GM15510 (cell line): Measurements from ENCODE around the gene APBB2.
A peak's percentile ranks its signal among the peaks of the same experiment; 100 is the strongest.

Experiments used
- POLR2A ChIP-seq: IDR thresholded peaks from 3 replicates; pipeline ENCODE4 v1.6.1; 2011; ENCODE audit warnings: borderline replicate concordance; ENCODE audit not compliant: insufficient read length; ENCODE audit errors: extremely low read depth

Gene APBB2

DNA sequence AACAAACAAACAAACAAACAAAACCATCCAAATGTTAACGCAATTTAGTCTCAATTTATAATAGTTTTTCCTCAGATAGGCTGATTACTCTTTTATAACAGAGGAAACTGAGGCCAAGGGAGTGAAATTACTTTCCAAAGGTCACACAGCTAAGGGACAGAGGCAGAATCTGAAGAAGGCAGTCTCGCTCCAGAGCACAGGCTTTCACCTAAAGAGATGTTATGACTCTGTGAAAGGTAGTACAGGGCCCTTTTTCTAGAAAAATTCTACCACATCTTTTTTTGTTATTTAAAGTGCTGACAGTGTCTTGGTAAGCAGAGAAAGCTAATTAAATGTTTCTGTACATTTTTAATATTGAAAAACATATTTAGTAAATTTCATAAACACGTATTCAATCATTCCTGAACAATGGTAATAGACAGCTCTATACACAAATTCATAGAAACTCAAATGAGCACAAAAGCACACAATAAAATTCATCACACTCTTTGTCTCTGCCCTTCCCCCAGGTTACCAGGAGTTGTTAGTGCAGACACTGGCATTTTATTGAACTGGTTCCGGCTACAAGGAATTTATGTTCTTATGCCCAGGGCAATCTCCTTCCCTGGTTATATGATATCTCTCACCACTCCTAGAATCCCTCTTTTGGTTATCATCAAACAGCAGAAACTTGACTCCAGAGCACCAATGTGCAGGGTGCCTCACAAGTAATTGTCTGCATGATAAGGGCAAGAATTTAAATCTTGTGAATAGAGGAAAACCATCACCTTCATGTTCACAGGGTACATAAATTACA, 7.7 kb upstream of the APBB2 start:
- TF ChIP-seq POLR2A = no peak

DNA sequence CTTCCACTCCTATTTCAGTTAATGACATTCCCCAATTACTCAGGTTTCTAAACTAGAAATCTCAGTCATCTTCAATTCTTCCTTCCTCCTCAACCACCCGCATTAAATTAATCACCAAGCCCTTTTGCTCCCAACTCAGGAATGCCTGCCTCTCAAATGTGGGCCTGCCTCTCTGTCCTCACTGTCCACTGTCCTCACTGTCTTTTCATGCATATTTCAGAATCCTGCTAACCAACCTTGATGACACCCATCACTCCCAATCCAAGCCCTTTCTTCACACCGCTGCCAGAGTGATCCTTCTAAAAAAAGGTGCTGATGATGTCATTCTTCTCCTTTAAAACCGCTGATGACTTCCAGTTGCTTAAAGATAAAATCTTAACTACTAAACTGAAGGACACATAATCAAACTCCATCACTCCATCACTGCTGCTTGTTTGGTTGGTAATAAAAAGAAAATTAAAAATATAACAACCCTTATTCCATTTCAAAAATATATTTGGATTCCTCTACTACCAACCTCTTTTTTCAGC, 5.1 kb upstream of the APBB2 start:
- TF ChIP-seq POLR2A = no peak

DNA sequence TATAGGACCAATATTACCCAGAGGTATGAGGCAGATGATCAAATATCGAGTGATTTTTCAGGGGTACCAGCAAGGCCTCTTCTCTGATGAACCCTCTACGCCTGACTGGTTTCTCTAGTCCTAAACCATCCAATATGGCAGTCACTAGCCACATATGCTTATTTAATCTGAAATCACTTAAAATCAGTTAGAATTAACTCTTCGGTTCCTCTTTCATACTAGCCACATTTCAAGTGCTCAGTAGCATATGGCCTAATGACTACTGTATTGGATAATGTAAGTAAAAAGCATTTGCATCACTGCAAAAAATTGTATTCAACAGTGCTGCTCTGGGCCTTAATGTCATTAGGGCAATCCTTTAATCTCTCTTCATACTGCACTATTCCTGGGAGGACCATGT, 4.4 kb upstream of the APBB2 start:
- TF ChIP-seq POLR2A = no peak

DNA sequence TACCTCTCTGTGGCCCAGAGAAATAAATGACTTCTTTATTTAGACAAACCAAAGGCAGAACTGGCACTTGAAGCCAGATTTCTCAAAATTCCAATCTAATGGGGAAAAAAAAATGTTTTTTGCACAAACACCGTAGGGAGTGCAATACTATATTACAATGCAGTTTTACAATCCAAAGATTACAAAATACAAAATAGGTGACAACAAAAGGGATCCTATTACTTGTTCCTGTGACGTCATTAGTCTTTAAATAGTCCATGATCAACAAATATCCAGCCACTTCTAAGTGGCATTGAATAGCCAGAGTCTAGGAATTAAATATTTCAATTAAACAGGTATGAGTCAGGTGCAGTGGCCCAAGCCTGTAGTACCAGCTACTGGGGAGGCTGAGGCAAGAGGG, 3.0 kb upstream of the APBB2 start:
- TF ChIP-seq POLR2A = no peak

DNA sequence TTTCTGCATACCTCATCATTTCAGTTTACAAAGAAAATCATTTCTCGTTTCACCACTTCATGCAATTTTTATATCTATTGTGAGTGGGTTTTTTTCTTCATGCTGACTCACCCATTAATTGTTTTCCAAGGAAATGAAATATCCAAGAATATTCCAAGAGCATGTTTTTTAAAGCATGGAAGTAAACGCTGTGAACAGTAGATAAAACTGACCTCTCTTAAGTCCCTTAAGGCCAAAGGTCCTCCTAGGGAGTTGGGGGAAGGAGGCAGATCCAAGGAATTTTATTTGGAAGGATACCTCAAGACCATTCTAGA, 2.6 kb upstream of the APBB2 start:
- no peak for TF ChIP-seq POLR2A

DNA sequence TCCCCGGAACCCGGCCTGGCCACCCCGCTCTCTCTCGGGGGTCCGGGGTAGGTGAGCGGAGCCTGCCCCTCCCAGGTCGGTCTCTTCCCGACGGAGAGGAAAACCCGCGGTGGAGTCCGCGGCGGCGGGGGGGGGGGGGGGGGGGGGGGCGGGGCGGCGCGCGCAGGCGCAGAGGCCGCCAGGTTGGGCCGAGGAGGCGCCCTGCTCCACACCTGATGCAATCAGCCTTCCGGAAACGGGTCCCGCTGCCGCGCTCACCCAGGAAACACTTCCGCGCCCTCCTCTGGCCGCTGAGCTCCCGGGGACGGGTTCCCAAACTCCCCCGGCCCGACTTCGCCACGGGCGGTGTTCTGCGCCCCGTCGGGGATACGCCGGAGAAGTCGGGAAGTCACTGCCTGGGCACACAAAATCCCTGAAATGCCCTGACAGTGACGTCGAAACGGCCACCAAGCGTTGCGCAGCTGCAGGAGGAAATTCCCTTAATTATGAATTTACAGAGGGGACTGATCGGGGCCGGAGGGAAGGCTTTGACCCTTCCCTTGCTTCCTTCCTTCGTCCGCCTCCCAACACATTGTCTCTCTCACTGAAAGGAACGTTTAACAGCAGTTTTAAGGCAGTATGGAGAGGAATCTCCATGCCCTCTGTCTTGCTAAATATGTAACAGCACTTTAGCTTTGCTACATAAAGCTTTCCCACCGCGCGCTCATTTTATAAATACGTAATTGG, 2.1 kb upstream of the APBB2 start:
- TF ChIP-seq POLR2A = peak; percentile 80

DNA sequence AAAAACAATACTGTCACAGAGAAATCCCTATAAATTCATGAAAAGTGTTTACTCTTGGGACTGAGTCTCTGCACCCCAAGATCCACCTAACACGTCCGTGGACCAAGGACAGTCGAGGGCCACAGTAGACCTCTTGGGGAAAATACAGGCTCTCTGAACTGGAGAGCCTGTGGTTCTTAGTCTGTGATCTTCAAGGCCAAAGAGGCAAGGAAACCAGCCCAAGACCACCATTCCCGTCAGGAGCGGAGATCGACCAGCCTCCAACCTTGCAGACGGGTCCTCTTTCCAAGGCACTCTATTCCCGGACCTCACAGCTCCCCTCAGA, 1.6 kb upstream of the APBB2 start:
- TF ChIP-seq POLR2A = no peak

DNA sequence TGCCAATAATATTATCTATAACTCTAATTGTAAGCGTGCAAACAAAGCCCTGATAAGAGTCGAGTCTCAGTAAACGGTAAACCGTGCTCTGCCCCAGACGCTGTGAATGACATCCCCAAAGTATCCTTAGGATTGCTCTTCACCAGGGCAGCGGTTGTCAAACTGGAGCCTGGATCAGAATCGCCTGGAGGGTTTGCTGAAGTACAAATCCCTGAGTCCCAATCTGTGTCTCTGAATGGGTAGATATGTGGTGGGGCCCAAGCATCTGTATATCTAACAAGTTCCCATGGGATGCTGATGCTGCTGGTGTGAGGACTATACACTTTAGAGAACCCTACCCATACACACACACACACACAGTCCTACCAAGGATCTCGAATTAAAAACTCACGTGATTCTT, 813 bp upstream of the APBB2 start:
- TF ChIP-seq POLR2A = no peak

DNA sequence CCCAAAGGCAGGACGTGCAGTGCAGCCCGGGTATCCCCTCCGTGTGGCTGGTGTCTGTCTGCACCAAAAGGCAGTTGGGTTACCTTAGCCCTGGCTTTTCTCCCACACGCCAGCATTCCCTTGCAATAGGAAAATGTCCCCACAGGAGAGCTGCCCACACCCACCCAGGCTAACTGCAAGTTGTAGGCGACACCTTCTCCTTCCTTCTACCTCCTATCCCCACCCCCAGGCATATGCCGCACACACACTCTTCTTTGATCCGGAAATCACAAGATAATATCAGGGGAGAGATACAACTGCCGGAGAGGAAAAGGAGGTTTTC, 444 bp upstream of the APBB2 start:
- TF ChIP-seq POLR2A = no peak

DNA sequence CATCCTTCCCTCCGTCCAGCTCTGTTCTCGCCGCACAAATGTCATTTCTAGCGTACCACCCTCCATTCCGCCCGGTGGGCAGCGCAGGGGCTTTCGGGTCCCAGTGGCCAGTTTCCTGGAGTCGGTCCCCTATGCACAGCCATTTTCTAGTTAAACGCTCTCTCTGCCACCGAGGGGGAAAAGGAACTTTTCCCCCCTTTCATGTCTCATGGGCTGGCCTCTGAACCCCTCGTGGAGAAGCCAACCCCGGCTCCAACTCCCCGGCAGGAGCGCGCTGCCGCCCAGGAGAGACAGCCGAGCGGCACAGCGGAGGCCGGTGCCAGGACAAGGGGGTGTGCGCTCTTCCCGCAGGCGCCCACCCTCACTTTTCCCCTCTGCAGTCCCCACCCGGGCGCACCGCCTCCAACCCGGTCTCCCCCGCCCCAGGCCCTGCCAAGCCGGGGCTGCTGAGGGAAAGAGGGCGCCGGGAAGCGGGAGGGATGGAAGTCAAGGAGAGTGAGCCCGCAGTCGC, 662 bp downstream of the APBB2 start:
- no peak for TF ChIP-seq POLR2A

DNA sequence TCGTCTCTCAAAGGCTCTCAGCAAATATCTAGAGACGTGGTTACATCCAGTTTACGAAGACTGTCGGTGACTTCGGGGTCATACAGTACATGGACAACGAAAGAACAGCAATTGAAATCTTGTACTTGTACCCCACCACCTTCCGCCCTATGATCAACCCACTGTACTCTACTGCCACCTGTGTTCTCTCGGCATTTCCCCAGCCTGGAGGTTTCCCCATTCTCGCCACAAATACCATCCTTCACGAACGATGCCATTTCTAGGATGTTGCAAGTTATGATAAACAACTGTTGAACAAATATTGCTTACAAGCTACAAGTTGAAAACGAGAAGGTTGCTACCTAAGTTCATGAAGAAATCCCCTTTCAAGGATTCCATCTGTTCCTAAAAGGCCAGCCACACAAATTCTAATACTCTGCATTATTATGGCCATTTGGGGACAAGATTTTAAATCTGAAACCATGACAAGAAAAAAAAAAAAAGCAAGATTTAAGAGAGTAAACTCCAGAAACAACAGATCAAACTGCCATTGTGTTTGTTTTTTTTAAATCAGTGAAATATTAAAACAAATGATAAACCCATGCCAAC, 1.6 kb downstream of the APBB2 start:
- no peak for TF ChIP-seq POLR2A

DNA sequence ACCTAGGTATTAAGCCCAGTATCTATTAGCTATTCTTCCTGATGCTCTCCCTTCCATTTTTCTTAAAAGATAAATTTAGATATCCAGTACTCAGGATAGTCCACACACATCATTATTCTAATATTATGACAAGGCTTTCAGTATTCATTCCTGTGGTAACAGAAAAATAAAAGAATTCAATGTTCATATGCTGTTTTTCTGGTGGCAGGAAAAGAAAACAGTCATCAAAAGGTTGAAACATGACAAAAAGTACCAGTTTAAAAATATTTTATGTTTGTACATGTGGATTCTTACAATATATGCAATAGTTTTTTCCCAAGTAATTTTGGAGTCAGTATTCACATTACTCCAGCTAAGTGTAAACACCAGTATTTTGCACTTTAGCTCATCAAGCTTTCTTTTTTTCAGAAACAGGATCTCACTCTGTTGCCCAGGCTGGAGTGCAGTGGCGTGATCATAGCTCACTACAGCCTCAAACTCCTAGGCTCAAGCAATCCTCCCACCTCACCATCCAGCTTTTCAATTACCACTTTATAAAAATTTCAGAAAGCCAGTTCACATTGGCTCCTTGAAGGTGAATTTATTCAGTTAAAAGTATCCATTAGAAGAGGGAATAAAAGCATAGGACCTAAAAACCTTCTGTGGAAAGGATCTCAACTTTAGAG, 2.3 kb downstream of the APBB2 start:
- no peak for TF ChIP-seq POLR2A

DNA sequence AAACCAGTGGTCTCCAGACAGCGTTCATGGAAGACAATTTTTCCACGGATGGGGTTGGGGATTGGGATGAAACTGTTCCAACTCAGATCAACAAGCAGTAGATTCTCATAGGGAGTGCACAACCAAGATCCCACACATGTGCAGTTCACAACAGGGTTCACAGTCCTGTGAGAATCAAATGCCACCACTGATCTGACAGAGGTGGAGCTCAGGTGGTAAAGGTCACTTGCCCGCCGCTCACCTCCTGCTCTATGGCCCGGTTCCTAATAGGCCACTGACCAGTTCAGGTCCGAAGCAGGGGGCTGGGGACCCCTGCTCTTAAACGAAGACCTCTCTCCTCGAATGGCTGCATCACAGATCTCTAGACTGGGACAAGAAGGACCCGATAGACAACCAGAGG, 4.4 kb downstream of the APBB2 start:
- TF ChIP-seq POLR2A = no peak

DNA sequence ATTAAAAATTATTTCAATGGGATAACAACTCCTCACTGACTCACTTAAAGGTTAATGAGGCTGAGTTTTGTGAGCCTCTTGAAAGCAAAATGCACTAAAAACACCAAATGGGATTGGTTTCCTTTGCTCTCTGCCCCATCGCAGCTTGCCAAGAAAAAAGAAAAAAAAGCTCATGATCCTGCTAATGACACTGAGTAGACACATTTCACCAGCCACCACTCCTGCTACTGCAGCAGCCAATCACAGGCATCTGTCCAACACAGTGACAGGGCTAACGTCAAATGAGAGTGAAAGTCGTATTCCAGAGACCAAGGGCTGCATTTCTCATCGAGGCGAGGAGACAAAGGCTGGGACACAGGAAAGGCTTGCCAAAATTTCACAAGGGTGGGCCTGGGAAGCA, 5.2 kb downstream of the APBB2 start:
- no peak for TF ChIP-seq POLR2A

DNA sequence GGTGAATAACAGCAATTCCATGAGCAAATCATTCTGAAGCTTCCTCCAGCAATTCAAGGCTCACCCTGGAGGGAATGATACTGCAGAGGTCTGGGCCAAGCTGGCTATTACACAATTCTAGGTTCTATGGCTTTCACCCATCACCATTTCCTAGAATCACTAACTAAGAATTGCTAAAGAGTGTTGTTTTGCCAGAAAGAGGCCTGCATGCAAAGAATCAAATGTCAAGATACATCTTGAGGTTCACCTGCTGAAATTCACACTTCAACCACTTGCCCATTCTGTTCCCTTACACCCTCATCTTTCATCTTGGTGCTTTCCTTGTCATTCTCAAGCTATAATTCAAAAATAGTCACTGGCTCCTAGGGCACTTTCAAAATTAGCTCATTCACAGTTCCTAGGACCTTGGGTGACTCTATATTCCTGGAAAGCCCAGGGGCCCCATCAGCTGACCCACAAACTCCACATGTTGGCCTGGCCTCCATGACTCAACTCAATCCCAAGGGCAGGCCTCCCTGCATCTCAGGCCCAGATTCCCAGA, 7.0 kb downstream of the APBB2 start:
- TF ChIP-seq POLR2A = no peak
